IMR-90 (cell line): Measurements from ENCODE around the gene PIM3. TPM values are rescaled to one million over a fixed set of nuclear protein-coding genes. Genes with fewer than 3 reads are reported as not detected.

ENCODE experiments used
- ATAC-seq: fragments of 200-7000 bp; cut with Tn5 transposase; 2 replicates; pipeline ENCODE4 v1.9.1; 2020; ENCODE audit warnings: low read depth, mild to moderate bottlenecking, moderate library complexity
- BruUV-seq: library from RNA; stranded (reverse); fragments of 400-500 nt; replicated peaks from 2 replicates; lab custom pipeline; 2021; lab: Mats Ljungman, UMichigan
- CTCF ChIA-PET: fragments of 300-600 bp; formaldehyde crosslinking; extraction: SDS; loops from one replicate; lab custom pipeline; 2021; ENCODE audit warnings: antibody characterized with exemption; lab: Yijun Ruan, JAX
- POLR2A ChIA-PET: fragments of 300-600 bp; sonication (Branson Sonifier 250); formaldehyde crosslinking; loops from one replicate; lab custom pipeline; 2022; ENCODE audit warnings: antibody characterized with exemption; ENCODE audit not compliant: unreplicated experiment; lab: Charles Lee
- DNase-seq: peaks from one replicate; pipeline ENCODE4 v3.0.0; 2013
- H2AFZ ChIP-seq: replicated peaks from 2 replicates; pipeline ENCODE3; 2013; ENCODE audit warnings: low read length, mild to moderate bottlenecking; ENCODE audit not compliant: poor library complexity
- H2AK5ac ChIP-seq: 2 replicates; pipeline ENCODE4 v1.6.1; 2013; ENCODE audit warnings: low read depth, low read length, inconsistent platforms
- H2AK9ac ChIP-seq: replicated peaks from 2 replicates; pipeline ENCODE3; 2013; ENCODE audit warnings: mild to moderate bottlenecking, low read depth, low read length, moderate library complexity; ENCODE audit not compliant: poor library complexity
- H2BK120ac ChIP-seq: 2 replicates; pipeline ENCODE4 v1.6.1; 2013; ENCODE audit warnings: low read depth, low read length, inconsistent platforms
- H2BK15ac ChIP-seq: 3 replicates; pipeline ENCODE4 v1.6.1; 2013; ENCODE audit warnings: low read depth, low read length, inconsistent platforms
- H2BK20ac ChIP-seq: 2 replicates; pipeline ENCODE4 v1.6.1; 2013; ENCODE audit warnings: low read depth, mild to moderate bottlenecking, inconsistent platforms, low read length, moderate library complexity
- H2BK5ac ChIP-seq: 2 replicates; pipeline ENCODE4 v1.6.1; 2013; ENCODE audit warnings: mild to moderate bottlenecking, low read depth, low read length, inconsistent platforms; ENCODE audit not compliant: poor library complexity, severe bottlenecking
- H3K14ac ChIP-seq: replicated peaks from 2 replicates; pipeline ENCODE4 v1.6.1; 2013; ENCODE audit warnings: low read depth, low read length, inconsistent platforms
- H3K18ac ChIP-seq: 2 replicates; pipeline ENCODE4 v1.6.1; 2013; ENCODE audit warnings: low read depth, low read length, control low read depth
- H3K23ac ChIP-seq: 2 replicates; pipeline ENCODE4 v1.6.1; 2013; ENCODE audit warnings: low read depth, low read length, inconsistent platforms
- H3K27ac ChIP-seq: 2 replicates; pipeline ENCODE4 v1.5.1; 2013; ENCODE audit warnings: mild to moderate bottlenecking, control low read depth, low read length; ENCODE audit not compliant: insufficient read depth
- H3K27me3 ChIP-seq: 2 replicates; pipeline ENCODE4 v1.6.1; 2013; ENCODE audit warnings: low read length; ENCODE audit not compliant: control insufficient read depth, insufficient read depth
- H3K36me3 ChIP-seq: 2 replicates; pipeline ENCODE4 v1.6.1; 2013; ENCODE audit warnings: low read length, mixed read lengths; ENCODE audit not compliant: control insufficient read depth, insufficient read depth
- H3K4ac ChIP-seq: 2 replicates; pipeline ENCODE4 v1.6.1; 2013; ENCODE audit warnings: low read depth, low read length, inconsistent platforms
- H3K4me1 ChIP-seq: 2 replicates; pipeline ENCODE4 v1.6.1; 2013; ENCODE audit warnings: low read length, mixed read lengths; ENCODE audit not compliant: control insufficient read depth, insufficient read depth
- H3K4me2 ChIP-seq: 2 replicates; pipeline ENCODE4 v1.6.1; 2013; ENCODE audit warnings: low read depth, mild to moderate bottlenecking, control low read depth, low read length, moderate library complexity
- H3K4me3 ChIP-seq: 2 replicates; pipeline ENCODE4 v1.5.1; 2013; ENCODE audit warnings: low read depth, mild to moderate bottlenecking, control low read depth, low read length, moderate library complexity; ENCODE audit not compliant: insufficient read depth
- H3K56ac ChIP-seq: 2 replicates; pipeline ENCODE4 v1.6.1; 2013; ENCODE audit warnings: low read length, inconsistent platforms; ENCODE audit not compliant: insufficient read depth; ENCODE audit errors: extremely low read depth
- H3K79me1 ChIP-seq, 2 experiments: 2 replicates each; pipeline ENCODE4 v1.6.1; 2013; ENCODE audit warnings: low read length in 2 of 2, inconsistent platforms in 1 of 2, low read depth in 1 of 2
- H3K9ac ChIP-seq: 2 replicates; pipeline ENCODE4 v1.6.1; 2013; ENCODE audit warnings: low read depth, low read length, control low read depth
- H3K9me1 ChIP-seq: 2 replicates; pipeline ENCODE4 v1.6.1; 2013; ENCODE audit warnings: low read length, inconsistent platforms; ENCODE audit not compliant: insufficient read depth
- H3K9me3 ChIP-seq: 2 replicates; pipeline ENCODE4 v1.6.1; 2013; ENCODE audit warnings: low read length; ENCODE audit not compliant: control insufficient read depth, insufficient read depth
- H4K20me1 ChIP-seq: 2 replicates; pipeline ENCODE4 v1.6.1; 2013; ENCODE audit warnings: low read length, inconsistent platforms; ENCODE audit not compliant: insufficient read depth
- H4K5ac ChIP-seq: 2 replicates; pipeline ENCODE4 v1.6.1; 2013; ENCODE audit warnings: mild to moderate bottlenecking, low read depth, low read length, control low read depth
- H4K8ac ChIP-seq, 2 experiments: 2 replicates each; pipeline ENCODE4 v1.6.1; 2013; ENCODE audit warnings: low read depth in 2 of 2, low read length in 2 of 2, control low read depth in 1 of 2, inconsistent platforms in 1 of 2
- H4K91ac ChIP-seq: 2 replicates; pipeline ENCODE4 v1.6.1; 2013; ENCODE audit warnings: low read depth, low read length, inconsistent platforms; ENCODE audit not compliant: insufficient read depth
- BHLHE40 ChIP-seq: fragments of 150-350 bp; IDR thresholded peaks from 2 replicates; pipeline ENCODE4 v1.6.1; 2016; ENCODE audit warnings: mild to moderate bottlenecking, low read depth, low read length
- RAD21 ChIP-seq: IDR thresholded peaks from 2 replicates; pipeline ENCODE4 v1.6.1; 2012; ENCODE audit warnings: low read length, improper control_type of control experiment
- RFX5 ChIP-seq: IDR thresholded peaks from 2 replicates; pipeline ENCODE4 v1.8.0; 2012; ENCODE audit warnings: low read depth, mild to moderate bottlenecking, low read length, moderate library complexity
- SMC3 ChIP-seq: fragments of 150-350 bp; IDR thresholded peaks from 2 replicates; pipeline ENCODE4 v1.6.1; 2016; ENCODE audit warnings: low read depth, mild to moderate bottlenecking, antibody characterized with exemption, low read length, moderate library complexity
- WGBS, 2 experiments: methylation state at CpG; one replicate each; pipeline versions ENCODE4 v1.1.5 to v1.1.7; 2013; ENCODE audit warnings: missing lambda C conversion rate in 2 of 2; ENCODE audit not compliant: insufficient read length in 1 of 2; ENCODE audit errors: extremely low coverage in 2 of 2; 5-methylcytosine and 5-hydroxymethylcytosine counted together
- dilution Hi-C: fragments of 300-500 bp; cut with HindIII; formaldehyde crosslinking; loops from one replicate; pipeline ENCODE4 v1.14.3; 2018; ENCODE audit warnings: low sequenced_read_pairs; ENCODE audit not compliant: unreplicated experiment
- in situ Hi-C: fragments of 300-500 bp; cut with MboI; formaldehyde crosslinking; loops from 3 replicates; pipeline ENCODE4 v1.14.3; 2019; ENCODE audit warnings: low sequenced_read_pairs, inconsistent platforms, mixed read lengths
- intact Hi-C: fragments of 100-400 bp; cut with micrococcal nuclease; formaldehyde crosslinking; loops from 2 replicates; pipeline ENCODE4 v1.10.0; 2022
- polyA plus RNA-seq, 3 experiments: library from polyadenylated mRNA; depleted of rRNA; stranded (reverse); fragments of >200 nt; gene quantifications; 2 replicates each; pipeline ENCODE4 v1.2.3, GENCODE V29; 2012; ENCODE audit warnings: low replicate concordance in 1 of 3
- total RNA-seq: library from RNA; depleted of rRNA; stranded (reverse); fragments of >200 nt; gene quantifications from 2 replicates; pipeline ENCODE4 v1.2.3, GENCODE V29; 2012
- TF ChIP-seq, protein P1 (sequence below): conservative IDR thresholded peaks from 2 replicates; pipeline ENCODE4 v1.5.1; 2012; ENCODE audit warnings: mild to moderate bottlenecking, low read depth, low read length, improper control_type of control experiment

The PIM3 gene
- total and polyA plus RNA-seq, 2 of the 4 experiments (the other 2 are of a cell fraction) = 8.6 to 24.7 TPM

DNA sequence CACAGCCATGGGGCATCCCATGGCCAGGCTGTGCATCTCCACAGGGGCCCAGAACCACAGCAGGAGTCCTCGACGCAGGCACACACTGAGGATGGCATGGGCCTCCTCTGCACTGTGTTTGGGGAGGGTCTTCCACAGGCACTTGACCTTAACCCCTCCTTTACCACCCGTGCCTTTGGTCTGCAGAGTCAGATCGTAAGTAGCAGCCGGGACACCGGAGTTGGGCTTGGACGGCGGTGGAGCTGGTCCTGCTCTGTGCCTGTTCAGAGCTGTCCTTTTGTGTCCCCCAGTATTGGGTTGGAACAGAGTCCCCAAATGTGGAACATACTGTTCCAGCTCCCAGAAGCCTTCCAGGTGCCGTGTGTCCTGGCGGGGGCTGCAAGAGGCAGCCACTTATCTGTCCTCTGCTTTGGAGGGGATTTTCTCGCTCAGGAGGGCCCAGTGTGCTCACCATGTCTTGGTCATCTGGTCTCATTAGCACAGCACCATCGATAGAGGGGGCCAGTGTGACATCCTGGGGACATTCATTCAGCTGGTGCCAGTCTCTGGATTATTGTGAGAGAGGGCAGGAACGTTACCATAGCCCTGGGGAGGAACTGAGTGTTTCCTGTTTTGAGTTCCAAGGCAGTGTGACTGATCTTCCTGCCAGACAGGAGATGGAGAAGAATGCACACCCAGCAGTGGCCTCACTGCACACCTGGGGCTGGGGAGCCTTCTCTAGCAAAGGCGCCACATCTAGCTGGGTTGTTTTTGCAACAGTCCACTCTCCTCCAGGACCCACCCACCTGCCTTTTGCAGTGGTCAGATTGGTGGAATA lies 29.8 kb upstream of the PIM3 start:
- Histone ChIP-seq H3K9me3 (no peaks in the 10 kb centered on the region), H2AFZ (peak overlapping the region; percentile 46), H3K9ac (no peak overlapping the region), H3K4ac (peak overlapping the region; percentile 5; the same call in 1 of the 2 replicates), H3K23ac (no peak overlapping the region), H3K9me1 (no peaks in the 10 kb centered on the region), H3K36me3 (peaks cover 6% of the 10 kb centered on the region; the same call in 1 of the 2 replicates), H3K4me1 (peaks cover 12% of the 10 kb centered on the region), H3K14ac (no peak overlapping the region), H2BK120ac (no peak overlapping the region; the same call in 1 of the 2 replicates), H4K20me1 (no peaks in the 10 kb centered on the region), H4K91ac (no peak overlapping the region), H4K8ac (no peak overlapping the region), H3K4me3 (no peak overlapping the region), H3K27me3 (no peaks in the 10 kb centered on the region), H2BK20ac (no peak overlapping the region), H3K18ac (no peak overlapping the region), H3K4me2 (no peak overlapping the region), H2AK5ac (peak overlapping the region; percentile 21; the same call in 1 of the 2 replicates), H2BK15ac (no peak overlapping the region), H4K5ac (no peak overlapping the region), H3K79me1 (peaks cover 0 to 3% of the 10 kb centered on the region in 2 experiments; a peak in 1 of 4 replicates), H2BK5ac (no peak overlapping the region), H2AK9ac (peak overlapping the region; percentile 30), H3K56ac (no peak overlapping the region), H3K27ac (no peak overlapping the region)
- TF ChIP-seq, protein P1, sequence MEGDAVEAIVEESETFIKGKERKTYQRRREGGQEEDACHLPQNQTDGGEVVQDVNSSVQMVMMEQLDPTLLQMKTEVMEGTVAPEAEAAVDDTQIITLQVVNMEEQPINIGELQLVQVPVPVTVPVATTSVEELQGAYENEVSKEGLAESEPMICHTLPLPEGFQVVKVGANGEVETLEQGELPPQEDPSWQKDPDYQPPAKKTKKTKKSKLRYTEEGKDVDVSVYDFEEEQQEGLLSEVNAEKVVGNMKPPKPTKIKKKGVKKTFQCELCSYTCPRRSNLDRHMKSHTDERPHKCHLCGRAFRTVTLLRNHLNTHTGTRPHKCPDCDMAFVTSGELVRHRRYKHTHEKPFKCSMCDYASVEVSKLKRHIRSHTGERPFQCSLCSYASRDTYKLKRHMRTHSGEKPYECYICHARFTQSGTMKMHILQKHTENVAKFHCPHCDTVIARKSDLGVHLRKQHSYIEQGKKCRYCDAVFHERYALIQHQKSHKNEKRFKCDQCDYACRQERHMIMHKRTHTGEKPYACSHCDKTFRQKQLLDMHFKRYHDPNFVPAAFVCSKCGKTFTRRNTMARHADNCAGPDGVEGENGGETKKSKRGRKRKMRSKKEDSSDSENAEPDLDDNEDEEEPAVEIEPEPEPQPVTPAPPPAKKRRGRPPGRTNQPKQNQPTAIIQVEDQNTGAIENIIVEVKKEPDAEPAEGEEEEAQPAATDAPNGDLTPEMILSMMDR = peak; percentile 68
- peak; percentile 81 for TF ChIP-seq RAD21
- TF ChIP-seq RFX5 = no peak
- peak; percentile 62 for TF ChIP-seq SMC3
- no peak for TF ChIP-seq BHLHE40
- DNase-seq (peak; percentile 66), ATAC-seq (peak; percentile 40)
- ChIA-PET POLR2A (no interaction called here), CTCF (interaction anchor here (0.6 to 1.7 kb wide), 2 partner anchors 63 to 99 kb away, joined by 3 to 12 read pairs; no protein-coding TSS in a partner anchor)
- BruUV-seq = no TSS peak
- 68% methylated on average over 7 of the region's 14 CpGs; no CpG with 5 or more reads in 1 of the 2 experiments for WGBS, 2 experiments
- in situ Hi-C loops = loop anchor here (5.0 kb wide), 2 partner anchors 101 to 281 kb away; no protein-coding TSS in a partner anchor
- dilution Hi-C loops = no loop called here
- intact Hi-C loops = loop anchor here (1.0 to 2.0 kb wide), 2 partner anchors 99 to 278 kb away; no protein-coding TSS in a partner anchor
